Bronchial epithelial cell (primary cell): Measurements from ENCODE around the gene C14orf132. TPM values are rescaled to one million over a fixed set of nuclear protein-coding genes. Genes with fewer than 3 reads are reported as not detected.

Experiments used
- DNase-seq: peaks from one replicate; pipeline ENCODE4 v3.0.0-alpha.2; 2010; ENCODE audit warnings: low read depth
- FAIRE-seq: peaks from 2 replicates; lab custom pipeline; 2011; peaks lifted over from hg19 to GRCh38; lab: Jason Lieb, UNC
- H3K27me3 ChIP-seq: 2 replicates; pipeline ENCODE4 v1.5.1; 2011; ENCODE audit warnings: low read length; ENCODE audit not compliant: control insufficient read depth, insufficient read depth
- H3K36me3 ChIP-seq: 2 replicates; pipeline ENCODE4 v1.5.1; 2011; ENCODE audit warnings: low read length; ENCODE audit not compliant: control insufficient read depth, insufficient read depth
- H3K4me3 ChIP-seq: 2 replicates; pipeline ENCODE4 v1.5.1; 2011; ENCODE audit warnings: mild to moderate bottlenecking, low read depth, low read length, control low read depth
- total RNA-seq: library from RNA; depleted of rRNA; stranded (reverse); fragments of >200 nt; gene quantifications from 2 replicates; pipeline ENCODE4 v1.2.1, GENCODE V29; 2014
- TF ChIP-seq, protein P1 (sequence below): IDR thresholded peaks from 2 replicates; pipeline ENCODE4 v1.5.1; 2011; ENCODE audit warnings: mild to moderate bottlenecking, moderate library complexity, low read length, control low read depth, inconsistent platforms; ENCODE audit not compliant: insufficient read depth, severe bottlenecking

The C14orf132 gene
- total RNA-seq, 1 donor from 2014 or later, result 1.1 TPM

GRCh38 chr14:96125536-96125935, 86.4 kb downstream of the C14orf132 start:
- no peak overlapping the region for H3K4me3 ChIP-seq
- FAIRE-seq (no peak), DNase-seq (no peak)
- TF ChIP-seq, protein P1, sequence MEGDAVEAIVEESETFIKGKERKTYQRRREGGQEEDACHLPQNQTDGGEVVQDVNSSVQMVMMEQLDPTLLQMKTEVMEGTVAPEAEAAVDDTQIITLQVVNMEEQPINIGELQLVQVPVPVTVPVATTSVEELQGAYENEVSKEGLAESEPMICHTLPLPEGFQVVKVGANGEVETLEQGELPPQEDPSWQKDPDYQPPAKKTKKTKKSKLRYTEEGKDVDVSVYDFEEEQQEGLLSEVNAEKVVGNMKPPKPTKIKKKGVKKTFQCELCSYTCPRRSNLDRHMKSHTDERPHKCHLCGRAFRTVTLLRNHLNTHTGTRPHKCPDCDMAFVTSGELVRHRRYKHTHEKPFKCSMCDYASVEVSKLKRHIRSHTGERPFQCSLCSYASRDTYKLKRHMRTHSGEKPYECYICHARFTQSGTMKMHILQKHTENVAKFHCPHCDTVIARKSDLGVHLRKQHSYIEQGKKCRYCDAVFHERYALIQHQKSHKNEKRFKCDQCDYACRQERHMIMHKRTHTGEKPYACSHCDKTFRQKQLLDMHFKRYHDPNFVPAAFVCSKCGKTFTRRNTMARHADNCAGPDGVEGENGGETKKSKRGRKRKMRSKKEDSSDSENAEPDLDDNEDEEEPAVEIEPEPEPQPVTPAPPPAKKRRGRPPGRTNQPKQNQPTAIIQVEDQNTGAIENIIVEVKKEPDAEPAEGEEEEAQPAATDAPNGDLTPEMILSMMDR, result no peak
- no peaks in the 10 kb centered on the region for H3K36me3 ChIP-seq
- H3K27me3 ChIP-seq, result no peaks in the 10 kb centered on the region

GRCh38 chr14:96126339-96126782, 87.2 kb downstream of the C14orf132 start:
- Histone ChIP-seq H3K4me3 (no peak overlapping the region), H3K36me3 (no peaks in the 10 kb centered on the region), H3K27me3 (no peaks in the 10 kb centered on the region)
- DNase-seq, result no peak
- TF ChIP-seq, protein P1, result no peak
- peak; percentile 60 for FAIRE-seq

DNA sequence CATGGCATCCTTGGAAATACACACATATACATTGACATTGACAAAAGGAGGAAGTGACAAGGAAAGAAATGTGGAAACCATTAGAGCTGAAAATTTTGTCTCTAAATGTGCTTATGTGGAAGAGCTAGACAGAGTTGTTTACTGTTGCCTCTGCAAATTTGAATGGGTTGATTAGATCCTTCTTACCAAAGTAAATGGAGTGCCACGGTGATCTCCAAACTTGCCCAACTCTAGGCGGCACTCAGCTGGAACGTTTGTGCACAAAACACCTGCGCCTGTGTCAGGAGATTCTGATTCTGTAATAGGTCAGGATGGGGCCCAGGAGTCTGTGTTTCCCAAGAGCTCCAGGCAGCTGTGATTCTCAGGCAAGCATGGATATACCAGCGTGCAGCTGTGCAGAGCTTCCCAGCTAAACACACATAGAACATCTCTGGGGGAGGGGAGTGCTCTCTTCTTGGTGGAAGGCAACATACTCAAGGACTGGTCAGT, 87.7 kb downstream of the C14orf132 start:
- DNase-seq (no peak), FAIRE-seq (no peak)
- no peak overlapping the region for H3K4me3 ChIP-seq
- TF ChIP-seq, protein P1, result no peak
- H3K27me3 ChIP-seq, result no peaks in the 10 kb centered on the region
- no peaks in the 10 kb centered on the region for H3K36me3 ChIP-seq

- Histone ChIP-seq H3K36me3 (no peaks in the 10 kb centered on the region), H3K27me3 (no peaks in the 10 kb centered on the region), H3K4me3 (no peak overlapping the region)
- no peak for FAIRE-seq
- no peak for DNase-seq
- TF ChIP-seq, protein P1, result no peak
Measured at GRCh38 chr14:96129128-96129736, 90.1 kb downstream of the C14orf132 start.

DNA sequence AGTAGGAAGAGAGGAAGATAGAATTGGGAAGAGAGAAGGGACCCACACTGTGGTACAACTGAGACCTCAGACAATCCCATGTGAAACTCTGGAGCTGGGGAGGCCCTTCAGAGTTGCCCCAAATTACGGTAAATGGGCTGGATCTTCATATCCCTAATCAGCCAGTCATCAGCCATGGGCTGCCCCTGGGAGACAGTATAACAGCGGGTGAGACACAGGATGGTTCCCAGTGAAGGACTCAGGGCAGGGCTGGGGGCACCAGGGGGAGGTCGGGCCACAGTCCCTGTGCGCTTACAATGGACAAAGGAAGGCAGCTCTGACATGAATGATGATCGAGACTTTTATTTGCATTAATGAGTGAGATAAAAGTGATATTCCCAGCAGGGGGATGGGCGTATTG, 91.2 kb downstream of the C14orf132 start:
- Histone ChIP-seq H3K4me3 (no peak overlapping the region), H3K36me3 (no peaks in the 10 kb centered on the region), H3K27me3 (no peaks in the 10 kb centered on the region)
- FAIRE-seq (no peak), DNase-seq (no peak)
- TF ChIP-seq, protein P1, result no peak

- FAIRE-seq, result no peak
- TF ChIP-seq, protein P1, result no peak
- Histone ChIP-seq H3K4me3 (no peak overlapping the region), H3K36me3 (no peaks in the 10 kb centered on the region), H3K27me3 (no peaks in the 10 kb centered on the region)
- peak; percentile 68 for DNase-seq
Measured at GRCh38 chr14:96130854-96131253, 91.7 kb downstream of the C14orf132 start.
